GM19397 (cell line): ENCODE measurements around the gene CLN6.

Source experiments
- ATAC-seq: cut with Tn5 transposase; IDR thresholded peaks from one replicate; pipeline ENCODE4 v1.9.1; 2021; ENCODE audit warnings: mild to moderate bottlenecking, moderate library complexity; ENCODE audit not compliant: unreplicated experiment

The CLN6 gene

DNA sequence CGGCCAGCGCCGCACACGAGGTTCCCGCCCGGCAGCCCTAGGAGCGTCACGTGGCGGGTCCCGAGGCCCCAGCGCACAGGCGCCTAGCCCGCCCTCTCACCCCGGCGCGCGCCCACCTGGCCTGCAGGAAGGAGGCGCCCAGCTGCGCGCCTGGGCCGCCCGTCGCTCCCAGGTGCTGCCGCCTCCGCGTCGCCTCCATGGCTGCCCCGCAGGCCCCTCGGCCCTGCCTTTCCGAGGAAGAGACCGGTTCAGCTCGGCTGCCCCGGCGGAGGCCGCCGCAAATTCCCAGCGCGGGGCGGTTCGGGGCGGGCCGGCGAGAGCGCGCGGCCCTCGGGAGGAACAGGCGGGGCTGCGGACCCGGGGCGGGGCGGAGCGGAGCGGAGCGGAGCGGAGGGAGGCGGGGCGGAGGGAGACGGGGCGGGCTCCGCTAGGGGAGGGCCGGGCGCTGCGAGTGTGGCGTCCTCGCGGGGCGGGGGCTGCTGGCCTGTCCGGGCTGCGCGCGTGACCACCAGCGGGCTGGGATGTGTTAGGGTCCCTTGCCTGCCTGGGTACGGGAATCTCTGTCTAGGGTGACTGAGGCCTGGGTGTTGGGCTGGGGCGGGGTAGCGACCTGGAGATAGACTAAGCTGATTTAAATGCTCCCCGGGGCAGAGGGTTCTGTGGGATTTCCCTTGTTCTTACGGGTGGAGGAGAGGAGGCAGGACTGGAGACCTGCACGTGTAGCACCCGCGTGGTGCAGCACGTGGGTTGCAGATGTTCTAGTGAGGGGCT, at the start of gene CLN6:
CLN6 (minus strand) TSS at position 343 of the 771 bp plus-strand sequence; CDS start at position 199, 144 bp downstream.
- ATAC-seq: peak; percentile 81

DNA sequence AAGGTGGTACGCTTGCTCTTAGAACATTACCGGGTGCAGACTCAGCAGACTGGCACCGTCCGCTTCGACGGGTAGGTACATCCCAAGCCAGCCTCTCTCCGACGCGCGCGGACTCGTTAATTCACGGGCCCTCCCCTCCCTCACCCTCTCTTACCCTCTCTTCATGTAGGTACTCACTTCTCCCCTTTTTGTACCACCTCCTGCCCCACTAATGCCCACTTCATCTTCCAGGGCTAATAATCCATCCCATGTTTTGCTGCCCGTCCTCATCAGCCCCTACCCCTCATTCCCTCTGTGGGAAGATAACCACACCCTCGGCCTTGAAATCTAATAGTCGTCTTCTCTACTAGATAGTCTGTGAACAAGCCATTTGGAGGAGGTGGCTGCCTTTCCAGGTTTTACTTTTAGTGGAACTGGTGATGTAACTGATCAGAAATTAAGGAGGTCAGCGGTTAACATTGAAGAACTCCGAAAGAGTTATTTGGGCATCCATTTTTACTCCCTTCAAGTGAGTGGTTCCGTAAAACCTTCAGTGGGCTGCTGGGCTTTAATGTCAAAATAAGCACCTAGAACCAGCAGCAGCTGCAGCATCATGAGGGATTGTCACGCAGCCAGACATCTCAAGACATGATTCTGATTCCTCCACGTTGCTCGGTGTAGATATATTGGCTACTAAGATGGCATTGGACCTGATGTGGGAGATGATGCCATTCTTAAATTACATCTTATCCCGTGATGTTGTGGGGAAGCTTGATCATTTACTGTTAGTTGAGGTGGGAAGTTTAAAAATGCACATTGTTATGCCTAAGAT, 49.3 kb upstream of the CLN6 start:
- no peak for ATAC-seq

DNA sequence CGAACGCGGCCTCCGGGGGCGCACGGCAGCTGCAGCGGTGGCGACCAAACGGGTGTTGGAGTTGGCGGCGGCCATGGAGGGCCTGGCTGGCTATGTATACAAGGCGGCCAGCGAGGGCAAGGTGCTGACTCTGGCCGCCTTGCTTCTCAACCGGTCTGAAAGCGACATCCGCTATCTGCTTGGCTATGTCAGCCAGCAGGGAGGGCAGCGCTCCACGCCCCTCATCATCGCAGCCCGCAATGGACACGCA, 48.7 kb upstream of the CLN6 start:
- no peak for ATAC-seq

DNA sequence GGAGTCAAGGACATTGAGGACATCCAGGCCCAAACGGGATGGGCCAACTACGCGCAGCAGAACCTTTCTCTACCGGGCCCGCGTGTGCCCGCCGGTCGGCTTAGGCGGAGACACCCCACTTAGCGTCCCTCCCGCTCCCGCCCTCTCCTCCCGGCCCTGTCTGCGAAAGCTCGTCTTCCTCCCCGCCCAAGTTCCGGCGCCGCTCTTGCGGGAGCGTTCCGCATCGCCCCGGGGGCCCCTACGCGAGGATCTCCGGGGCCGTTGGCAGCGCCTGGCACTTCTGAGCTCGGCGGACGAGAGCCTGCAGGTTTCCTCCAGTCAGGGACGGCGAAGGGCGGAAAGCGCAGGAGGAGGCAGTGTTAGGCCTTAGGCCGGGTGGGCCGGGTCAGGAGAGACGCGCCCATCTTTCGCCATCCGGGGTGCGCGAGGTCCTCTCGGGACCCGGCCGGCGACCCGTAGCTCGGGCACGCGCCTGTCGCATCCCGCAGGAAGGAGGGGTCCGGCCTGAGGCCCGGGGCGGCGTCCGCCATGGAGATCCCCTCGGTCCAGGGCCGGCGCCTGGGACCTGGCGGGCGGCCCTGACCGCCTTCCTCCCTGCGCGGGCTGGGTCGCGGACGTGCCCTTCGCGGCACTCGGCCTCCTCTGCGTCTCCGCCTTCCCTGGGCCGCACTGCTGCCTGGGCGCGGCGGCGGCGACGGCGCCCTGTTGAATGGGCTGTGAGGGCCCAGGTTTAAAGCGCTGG, 48.2 kb upstream of the CLN6 start, which contains the start of gene FEM1B:
FEM1B (plus strand) TSS at position 143 of the 742 bp plus-strand sequence. CDS start 673 bp downstream, outside the sequence.
- peak; percentile 82 for ATAC-seq

DNA sequence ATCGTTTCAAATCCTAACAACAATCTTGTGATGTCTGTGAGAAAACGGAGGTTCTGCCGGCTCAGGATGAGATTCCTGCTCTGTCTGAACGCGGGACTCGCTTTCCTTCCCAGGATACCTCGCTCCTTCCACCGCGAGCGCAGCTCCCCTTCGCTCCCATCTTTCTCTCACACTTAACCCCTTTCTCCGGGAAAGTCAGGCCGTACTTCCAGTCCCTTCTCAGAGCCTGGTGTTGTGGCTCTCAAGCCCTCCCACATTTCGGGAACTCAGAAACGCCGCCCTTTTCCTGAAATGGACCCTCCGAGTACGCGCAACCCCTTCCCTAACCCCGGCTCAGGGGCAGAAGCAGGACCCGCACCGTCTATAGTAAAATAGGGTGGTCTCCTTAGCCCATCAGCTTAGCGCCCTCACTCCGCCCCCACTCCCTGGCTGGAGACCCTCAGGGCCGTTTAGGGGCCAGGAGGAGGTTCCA, 47.6 kb upstream of the CLN6 start:
- no peak for ATAC-seq

DNA sequence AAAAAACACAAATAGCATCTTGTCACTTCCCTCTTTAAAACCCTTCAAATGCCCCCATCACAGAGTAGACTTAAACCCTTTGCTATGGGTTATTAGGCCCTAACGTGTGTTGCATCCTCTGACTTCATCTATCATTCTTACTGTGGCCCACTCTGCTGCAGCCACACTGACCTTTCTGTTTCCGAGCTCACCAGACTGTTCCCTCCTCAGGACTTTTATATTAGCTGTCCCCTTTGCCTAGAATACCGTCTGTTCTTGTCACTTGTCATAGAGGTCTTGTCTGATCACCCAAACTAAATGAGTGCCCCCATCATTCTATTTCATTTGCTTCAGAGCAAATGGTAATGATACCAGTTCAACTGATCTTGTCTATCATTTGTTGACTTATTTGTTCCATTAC, 47.1 kb upstream of the CLN6 start:
- ATAC-seq: no peak

DNA sequence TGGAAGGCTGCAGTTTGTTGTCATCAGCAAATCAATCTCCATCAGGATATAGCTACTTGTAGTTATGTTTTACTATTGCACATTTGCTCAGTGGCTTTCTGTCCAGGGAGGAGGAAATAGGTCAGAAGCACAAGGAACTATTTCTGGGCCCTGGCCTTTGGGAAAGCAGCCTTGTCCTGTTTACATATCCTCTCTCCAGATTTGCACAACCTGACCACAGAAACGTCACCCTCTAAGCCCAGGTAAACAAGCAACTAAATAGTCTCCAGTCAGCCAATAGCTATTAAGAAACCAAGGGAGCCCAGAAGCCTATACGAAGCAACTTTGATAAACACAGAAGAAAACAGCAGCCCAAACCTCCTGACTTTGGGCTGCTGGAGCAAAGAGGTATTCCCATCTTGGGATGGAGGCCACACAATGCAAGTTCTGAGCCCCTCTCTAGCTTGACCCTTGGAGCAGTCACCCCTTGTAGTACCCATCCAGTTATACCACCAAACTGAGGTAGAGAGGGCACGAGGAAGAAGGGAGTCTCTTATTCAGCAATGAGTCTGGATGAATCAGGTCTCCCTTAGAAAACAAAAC, 45.7 kb upstream of the CLN6 start:
- no peak for ATAC-seq

DNA sequence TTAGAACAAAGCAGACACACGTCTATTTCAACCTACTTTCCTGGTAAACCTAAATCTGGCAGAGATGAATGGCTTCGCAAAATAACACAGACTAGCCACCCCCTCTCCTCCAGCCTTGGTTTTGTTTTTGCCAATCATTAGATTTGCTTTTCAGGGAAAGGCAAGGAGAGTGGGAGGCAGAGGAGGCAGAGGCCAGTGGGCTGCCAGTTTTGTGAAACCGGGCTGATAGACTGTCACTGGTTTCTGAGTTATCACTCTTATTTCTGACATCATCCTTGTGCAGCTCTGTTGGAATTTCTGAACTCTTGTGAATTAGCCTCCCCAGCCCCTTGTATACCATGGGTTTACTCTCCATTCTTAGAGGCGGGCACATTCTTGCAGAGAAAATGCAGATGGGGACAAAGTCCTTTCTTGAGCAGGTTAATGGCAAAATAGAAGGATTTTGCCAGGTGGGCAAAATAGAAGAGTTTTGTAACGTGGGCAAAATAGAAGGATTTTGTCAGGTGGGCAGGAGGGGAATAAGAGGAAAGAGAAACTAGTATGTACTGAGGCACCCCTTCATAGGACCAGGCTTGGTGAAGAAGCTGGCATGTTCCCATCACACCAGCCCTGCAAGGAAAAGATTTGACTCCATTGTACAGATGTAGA, 44.8 kb upstream of the CLN6 start:
- no peak for ATAC-seq

DNA sequence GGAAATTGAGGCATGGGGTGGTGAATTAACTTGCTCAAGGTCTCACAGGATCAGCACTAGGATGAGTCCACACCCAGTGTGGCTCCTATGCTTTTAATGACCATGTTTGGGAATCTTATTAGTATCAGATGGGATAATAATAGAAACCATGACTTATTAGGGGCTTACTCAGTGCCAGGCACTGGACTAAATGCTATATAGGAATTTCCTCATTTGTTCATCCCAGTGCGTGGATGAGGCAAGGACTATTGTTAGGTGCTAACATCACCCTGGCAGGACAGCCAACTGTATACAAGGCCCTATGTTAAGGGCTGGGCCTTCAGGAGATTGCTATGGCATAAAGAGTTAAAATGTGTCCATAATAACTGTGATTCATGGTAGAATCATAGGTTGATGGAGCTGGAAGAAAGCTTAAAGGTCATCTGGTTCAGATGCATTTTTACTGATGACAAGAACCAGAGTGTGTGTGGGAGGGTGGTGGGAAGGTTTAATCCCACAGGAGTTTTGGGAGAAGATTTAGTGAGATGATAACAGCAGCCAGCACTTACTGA, 43.3 kb upstream of the CLN6 start:
- ATAC-seq: no peak

DNA sequence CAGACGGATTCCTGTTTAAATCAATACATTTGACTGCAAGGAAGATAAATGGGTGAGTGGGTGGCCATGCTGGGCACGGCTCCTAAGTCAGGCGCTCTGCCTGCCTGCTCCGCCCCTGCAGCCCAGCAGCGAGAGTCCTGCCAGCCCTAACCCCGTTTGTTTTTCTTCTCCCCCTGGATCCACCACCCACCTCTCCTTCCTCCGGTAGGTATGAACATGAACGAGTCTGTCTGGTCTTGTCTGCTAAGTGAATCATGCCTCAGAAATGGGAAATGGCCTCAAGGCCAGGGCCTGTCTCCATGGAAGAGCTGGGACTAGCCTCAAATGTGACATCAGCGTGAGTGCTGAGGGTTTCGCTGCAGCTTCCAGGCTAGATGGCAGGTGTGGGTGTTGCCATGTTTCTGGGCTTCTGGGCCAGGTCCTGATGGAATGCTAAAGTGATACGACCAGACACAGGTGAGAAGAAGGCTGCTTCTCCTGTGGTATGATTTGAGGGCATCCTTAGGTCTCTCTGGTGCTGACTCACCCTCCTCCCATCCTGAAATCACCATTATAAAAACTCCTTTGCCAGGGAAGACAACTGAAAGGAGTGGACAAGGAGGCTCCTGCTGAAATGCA, 42.4 kb upstream of the CLN6 start:
- no peak for ATAC-seq

DNA sequence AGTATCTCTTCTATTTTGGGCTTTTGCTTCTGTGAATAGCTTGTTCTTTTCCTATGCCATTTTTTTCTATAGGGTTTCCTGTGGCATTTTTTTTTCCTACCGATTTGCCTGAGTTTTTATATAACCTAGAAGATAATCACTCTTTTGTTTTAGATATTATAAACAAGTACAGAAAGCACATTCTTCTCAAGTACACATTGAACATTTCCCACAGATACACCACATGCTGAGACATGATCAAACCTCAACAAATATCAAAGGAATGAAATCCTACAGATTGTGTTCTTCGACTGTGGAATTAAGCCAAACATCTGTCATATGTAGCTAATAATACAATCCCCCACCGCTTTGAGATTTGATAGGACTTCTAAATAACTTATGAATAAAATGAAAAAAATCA, 38.9 kb upstream of the CLN6 start:
- no peak for ATAC-seq

DNA sequence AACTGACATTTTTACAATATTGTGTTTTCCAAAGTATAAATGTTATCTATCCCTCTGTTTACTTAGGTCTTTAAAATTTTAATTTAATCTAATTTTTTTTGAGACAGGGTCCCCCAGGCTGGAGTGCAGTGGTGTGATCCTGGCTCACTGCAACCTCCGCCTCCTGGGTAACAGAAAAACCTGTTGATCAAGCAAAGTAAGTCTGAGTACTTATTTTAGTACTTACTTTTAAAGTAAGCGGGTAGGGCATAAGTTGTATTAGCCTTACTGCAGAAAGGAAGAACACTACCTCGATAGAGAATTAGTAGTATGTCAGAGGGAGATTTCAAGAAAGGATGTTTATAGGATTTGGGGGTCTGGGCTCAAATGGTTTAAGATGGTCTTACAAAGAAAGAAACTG, 36.1 kb upstream of the CLN6 start:
- no peak for ATAC-seq

DNA sequence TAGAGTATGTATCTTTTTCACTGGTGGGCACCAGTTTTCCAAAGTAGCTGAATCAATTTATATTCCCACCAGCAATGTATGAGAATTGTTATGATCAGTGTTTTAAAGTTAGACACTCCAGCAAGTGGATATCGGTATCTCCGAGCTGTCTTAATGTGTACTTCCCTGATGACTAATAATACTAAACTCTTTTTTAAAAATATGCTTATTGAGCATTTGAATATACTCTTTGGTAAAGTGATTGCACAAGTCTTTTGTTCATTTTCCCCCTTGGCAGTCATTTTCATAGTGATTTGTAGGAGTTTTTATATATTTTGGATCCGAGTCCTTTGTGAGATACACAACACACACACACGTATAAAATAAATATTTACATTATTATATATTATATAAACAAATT, 35.6 kb upstream of the CLN6 start:
- no peak for ATAC-seq

DNA sequence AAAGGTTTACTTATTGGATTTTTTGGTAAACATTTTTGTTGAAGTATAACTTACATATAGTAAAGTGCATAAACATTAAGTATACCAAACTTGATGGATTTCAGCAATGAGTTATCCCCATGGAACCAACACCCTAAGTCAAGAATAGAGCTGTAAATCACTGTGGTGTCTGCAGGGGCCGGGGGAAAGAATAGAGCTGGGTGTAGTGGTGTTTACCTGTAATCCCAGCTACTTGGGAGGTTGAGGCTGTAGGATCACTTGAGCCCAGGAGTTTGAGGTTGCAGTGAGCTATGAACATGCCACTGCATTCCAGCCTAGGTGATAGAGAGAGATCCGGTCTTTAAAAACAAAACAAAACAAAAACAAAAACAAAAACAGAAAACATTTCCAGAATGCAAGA, 34.8 kb upstream of the CLN6 start:
- ATAC-seq: no peak

DNA sequence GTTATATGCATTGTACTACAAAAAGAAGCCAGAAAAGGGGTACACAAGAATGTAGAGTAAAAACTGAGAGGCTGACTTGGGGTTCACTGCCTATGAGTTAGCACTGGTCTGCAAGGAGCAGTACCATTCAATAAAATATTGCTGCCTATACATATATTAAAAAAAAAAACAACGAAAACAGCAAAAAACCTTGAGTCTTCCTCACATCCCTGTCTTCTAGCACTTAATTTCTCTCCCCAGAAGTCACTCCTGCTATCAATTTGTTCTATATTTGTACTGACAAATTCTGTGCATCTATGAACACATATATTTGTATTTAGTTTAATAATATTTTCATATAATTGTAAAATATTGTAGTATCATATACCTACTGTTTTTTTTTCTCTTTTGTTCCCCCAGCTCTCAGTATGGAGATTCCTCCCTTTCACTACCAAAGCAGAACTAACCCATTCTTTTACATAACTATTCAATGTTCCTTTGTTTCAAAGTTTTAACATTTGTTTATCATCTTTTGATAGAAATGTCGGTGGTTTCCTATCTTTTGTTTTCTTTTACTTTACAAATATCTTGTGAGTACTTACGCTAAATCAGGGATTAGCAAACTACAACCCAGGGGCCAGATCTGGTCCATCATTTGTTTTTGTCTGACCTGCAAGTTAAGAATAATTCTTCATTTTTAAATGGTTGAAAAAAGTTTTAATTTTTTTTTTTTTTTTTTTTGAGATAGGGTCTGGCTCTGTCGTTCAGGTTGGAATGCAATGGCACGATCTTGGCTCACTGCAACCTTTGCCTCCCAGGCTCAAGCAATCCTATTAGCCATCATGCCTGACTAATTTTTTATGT, 33.2 kb upstream of the CLN6 start:
- ATAC-seq: no peak

DNA sequence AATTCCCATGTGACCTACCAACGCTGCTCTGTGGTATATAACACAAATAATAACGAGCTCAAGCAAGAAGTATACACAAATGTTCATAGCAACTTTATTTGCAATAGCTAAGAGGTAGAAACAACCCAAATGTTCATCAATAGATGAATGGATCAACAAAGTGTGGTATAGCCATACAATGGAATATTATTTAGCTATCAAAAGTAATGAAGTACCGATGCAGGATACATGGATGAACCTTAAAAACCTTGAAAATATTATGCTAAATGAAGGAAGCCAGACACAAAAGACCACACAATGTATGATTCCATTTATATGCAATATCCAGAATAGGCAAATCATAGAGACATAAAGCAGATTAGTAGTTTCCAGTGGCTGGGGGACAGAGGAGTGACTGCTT, 32.5 kb upstream of the CLN6 start:
- ATAC-seq: no peak

DNA sequence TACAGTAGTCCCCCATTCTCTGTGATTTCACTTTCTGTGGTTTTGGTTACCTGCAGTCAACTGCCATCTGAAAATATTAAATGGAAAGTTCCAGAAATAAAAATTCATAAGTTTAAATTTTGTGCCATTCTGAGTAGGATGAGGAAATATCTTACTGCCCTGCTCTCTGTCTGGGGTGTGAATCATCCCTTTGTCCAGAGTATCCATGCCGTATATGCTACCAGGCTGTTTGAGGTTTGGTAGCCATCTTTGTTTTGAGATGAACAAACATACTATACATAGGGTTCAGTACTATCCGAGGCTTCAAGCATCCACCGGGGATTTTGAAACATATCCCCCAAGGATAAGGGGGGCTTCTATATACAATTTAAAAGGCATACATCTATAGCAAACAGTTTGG, 31.7 kb upstream of the CLN6 start:
- no peak for ATAC-seq

DNA sequence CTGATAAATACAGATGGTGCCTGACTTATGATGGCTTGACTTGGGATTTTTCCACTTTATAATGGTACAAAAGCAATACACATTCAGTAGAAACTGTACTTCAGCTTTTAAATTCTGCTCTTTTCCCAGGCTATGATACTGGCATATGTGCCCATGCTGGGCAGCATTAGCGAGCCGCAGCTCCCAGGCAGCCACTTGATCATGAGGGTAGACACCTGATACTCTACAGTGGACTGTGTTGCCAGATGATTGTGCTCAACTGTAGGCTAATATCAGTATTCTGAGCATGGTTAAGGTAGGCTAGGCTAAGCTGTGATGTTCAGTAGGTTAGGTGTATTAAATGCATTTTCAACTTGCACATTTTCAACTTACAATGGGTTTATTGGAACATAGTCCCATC, 30.4 kb upstream of the CLN6 start:
- ATAC-seq: no peak

DNA sequence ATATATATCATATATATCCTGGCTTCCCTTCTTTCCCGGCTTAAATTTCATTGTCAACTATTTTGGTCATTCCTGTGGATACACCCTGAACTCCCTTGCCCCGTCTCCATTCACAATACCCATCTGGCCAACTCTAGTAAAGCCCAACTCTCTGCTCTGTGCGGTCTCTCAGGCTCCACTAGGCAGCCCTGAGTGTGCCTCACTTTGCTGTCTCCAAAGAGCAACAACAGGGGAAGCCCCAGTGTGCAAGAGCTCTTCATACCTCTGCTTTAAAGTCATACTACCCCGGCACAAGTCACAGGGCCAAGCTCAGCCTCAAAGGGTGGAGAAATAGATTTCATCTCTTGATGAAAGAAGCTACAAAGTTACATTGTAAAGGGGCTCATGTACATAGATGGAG, 29.2 kb upstream of the CLN6 start:
- ATAC-seq: no peak
